Muscle of back (tissue), 11 donors: Measurements from ENCODE around the gene SLA2. TPM values are rescaled to one million over a fixed set of nuclear protein-coding genes. Genes with fewer than 3 reads are reported as not detected.
"Not testable (repeated sequence)": the region's sequence is repeated elsewhere in the genome, so short reads cannot be mapped to it uniquely, and the experiment has no call there.

ENCODE experiments used
- DNase-seq, 3 donors: peaks; one replicate each; pipeline versions ENCODE4 v3.0.0 to v3.0.0-alpha.2; 2013
- polyA plus RNA-seq, 10 donors: library from polyadenylated mRNA; unstranded; fragments of 120-200 nt; gene quantifications; one replicate each; pipeline ENCODE4 v1.2.1, GENCODE V29; 2013; ENCODE audit not compliant: insufficient read length in 10 of 10

SLA2 gene
- polyA plus RNA-seq, 10 donors = 0.18 to 1.2 (median 0.31) TPM

DNA sequence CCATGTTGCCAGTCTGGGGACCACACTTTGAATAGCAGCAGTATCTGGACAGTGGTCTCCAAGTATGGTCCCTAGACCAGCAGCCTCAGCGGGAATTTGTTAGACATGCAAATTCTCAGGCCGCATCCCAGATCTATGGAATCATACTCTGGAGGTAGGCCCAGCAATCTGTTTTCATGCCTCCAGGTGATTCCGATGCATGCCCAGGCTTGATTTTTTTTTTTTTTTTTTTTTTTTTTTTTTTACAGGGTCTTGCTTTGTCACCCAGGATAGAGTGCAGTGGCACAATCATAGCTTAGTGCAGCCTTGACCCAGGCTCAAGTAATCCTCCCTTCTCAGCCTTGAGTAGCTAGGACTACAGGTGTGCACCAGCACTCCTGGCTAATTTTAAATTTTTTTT is 682 bp upstream of the SLA2 start:
- DNase-seq = no peak

DNA sequence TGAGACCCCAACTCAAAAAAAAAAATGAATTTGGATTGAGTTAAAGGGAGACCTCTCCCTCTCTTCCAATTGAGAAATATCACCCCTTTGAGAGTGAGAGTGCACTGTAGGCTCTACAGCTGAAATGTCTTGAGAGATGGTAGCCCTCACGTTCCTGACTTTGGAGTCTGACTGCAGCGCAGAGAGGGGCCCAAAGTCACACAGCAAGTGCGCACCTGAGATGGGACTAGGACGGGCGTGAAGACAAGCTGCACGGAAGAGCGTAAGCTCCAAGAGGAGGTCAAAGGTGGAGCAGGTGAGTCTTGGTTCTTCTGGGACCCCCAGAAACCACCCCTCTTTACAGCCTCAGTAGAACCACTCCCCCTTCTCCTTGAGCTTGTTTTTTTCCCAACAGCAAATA is 643 bp downstream of the SLA2 start:
- no peak for DNase-seq

GRCh38 chr20:36644706-36645095 is 1.3 kb downstream of the SLA2 start:
- no peak for DNase-seq

GRCh38 chr20:36644032-36644705 is 1.8 kb downstream of the SLA2 start:
- no peak for DNase-seq

DNA sequence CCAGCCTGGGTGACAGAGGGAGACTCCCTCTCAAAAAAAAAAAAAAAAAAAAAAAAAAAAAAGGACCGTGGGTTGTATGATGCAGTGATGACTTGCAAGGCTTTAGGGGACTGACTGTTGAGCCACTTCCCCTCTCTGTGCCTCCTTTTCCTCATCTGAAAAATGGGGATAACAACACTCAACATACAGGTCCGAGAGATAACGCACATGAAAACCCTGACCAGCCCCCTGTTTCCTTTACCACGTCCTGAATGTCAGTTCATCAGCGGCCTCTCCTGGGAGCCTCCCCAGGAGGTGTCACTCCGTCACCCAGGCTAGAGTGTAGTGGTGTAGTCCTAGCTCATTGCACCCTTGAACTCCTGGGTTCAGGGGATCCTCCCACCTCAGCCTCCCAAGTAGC is 3.9 kb downstream of the SLA2 start:
- no peak for DNase-seq

DNA sequence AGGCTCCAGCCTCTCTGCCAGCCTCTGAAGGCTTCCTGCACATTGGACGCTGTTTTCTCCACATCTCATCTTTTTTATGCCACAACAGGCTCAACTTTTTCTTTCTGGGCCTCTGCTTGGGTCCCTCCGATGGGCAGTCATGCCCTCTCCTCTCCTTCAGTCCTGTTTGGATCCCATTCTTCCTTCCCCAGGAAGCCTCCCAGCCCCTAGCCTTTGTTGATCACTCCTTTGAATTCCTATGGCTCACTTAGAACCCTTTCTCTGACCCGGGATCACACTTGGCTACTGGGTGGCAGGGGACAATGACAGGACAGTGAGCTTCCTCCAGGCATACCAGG is 4.5 kb downstream of the SLA2 start:
- no peak for DNase-seq

DNA sequence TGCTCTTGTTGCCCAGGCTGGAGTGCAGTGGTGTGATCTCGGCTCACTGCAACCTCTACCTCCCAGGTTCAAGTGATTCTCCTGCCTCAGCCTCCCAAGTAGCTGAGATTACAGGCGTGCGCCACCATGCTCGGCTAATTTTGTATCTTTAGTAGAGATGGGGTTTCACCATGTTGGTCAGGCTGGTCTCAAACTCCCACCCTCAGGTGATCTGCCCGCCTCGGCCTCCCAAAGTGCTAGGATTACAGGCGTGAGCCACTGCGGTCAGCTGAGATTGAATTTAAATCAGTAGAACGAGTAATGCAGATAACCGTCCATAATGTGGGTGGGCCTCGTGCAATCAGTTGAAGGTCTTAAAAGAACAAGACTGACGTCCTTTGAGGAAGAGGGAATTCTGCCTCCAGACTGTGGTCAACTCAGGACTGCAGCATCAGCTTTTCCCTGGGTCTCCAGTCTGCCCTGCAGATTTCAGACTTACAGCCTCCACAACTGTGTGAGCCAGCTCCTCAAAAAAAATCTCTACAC is 7.1 kb downstream of the SLA2 start:
- not testable (repeated sequence) for DNase-seq

- no peak for DNase-seq
Measured at GRCh38 chr20:36634342-36634741, 11.7 kb downstream of the SLA2 start.

DNA sequence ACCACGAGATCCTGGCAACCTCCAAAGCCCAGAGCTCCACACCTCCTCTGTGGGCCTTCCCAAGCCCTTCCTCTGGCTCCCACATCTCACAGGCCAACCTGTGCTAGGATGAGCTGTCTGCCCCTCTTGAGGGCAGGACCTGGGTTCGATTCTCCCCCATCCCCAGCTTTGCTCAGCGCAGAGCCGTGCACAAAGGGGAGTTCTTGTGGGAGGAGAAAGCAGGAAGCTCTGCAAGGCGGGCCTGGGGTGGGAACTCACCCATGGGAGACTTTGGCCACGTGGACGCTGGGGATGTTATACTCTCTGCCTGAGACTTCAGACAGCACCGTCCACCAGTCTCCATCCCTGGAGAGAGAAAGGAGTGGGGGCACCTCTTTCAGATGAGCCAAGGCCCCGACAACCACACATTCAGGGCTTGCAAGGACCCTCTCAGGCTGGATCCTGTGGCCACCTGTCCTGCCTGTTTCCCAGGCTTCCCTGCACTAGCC is 12.7 kb downstream of the SLA2 start:
- no peak for DNase-seq

DNA sequence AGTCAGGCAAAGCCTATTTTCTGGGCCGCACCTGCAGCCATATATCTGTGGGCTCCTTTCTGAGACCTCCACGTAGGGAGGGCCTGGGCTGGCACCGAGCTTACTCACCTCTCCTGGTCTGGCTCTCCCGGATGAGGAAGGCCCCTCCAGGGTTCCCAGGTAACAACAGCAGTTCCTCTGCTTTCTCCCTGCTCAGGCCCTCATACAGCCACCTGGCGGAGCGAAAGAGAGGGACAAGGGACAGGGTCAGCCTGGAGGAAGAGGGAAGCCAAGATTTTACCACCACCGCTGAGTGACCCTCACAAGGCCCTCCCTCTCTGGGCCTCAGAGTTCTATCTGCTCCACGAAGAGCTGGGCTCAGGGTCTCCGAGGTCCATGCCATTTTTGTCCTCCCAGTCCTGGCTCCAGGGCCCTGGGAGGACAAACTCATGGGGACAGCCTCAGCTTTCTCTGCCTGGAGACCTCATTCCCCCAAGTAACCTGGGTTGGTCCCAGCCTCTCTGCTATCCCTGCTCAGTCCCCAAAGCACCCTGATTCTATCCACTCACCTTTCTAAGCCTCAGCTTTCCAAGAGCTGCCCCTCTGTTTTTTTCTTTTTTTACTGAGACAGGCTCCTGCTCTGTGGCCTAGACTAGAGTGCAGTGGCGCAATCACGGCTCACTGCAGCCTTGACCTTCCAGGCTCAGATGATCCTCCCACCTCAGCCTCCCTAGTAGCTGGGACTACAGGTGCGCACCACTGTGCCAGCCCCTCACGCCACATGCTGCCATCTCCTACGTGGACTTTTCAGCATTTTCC is 13.3 kb downstream of the SLA2 start:
- DNase-seq = no peak

- DNase-seq = no peak
Measured at GRCh38 chr20:36632147-36632486, 13.9 kb downstream of the SLA2 start.

GRCh38 chr20:36631646-36632045 is 14.3 kb downstream of the SLA2 start:
- DNase-seq = no peak

GRCh38 chr20:36629719-36630681 is 16.0 kb downstream of the SLA2 start:
- peak in 1 of 3 donors; percentile 14 for DNase-seq

- no peak for DNase-seq
Measured at GRCh38 chr20:36628076-36628475, 17.9 kb downstream of the SLA2 start.

- no peak for DNase-seq
Measured at GRCh38 chr20:36624944-36625324, 21.1 kb downstream of the SLA2 start.

- no peak for DNase-seq
Measured at GRCh38 chr20:36624068-36624943, 21.7 kb downstream of the SLA2 start.

DNA sequence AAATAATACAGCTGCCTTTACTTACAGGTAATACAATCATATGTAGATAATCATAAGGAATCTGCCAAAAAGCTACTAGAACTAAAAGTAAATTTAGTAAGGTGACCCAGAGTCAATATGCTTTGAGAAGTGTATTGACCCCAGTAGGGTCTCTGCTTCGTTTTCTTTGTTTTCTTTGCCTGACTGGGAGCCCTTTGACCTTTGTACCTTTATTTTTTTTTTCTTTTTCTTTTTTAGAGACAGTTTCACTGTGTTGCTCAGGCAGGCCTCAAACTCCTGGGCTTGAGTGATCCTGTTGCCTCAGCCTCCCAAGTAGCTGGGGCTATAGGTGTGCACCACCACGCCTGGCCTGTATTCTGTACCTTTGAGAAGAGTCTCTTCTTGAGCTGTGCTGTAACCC is 22.6 kb downstream of the SLA2 start:
- no peak for DNase-seq

DNA sequence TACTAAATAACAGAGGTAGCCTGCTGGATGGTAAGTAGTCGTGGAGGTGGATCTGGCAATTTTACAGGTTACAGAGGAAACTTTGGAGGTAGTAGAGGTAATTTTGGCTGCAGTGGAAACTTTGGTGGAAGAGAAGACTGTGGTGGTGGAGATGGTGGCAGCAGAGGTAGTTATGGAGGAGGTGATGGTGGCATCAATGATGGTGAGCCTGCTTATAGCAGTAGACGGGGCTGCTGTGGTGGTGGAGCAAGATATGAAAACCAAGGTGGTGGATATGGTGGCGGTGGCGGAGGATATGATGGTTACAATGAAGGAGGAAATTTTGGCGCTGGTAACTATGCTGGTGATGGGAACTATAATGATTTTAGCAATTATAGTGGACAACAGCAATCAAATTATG is 25.1 kb downstream of the SLA2 start:
- DNase-seq = no peak

DNA sequence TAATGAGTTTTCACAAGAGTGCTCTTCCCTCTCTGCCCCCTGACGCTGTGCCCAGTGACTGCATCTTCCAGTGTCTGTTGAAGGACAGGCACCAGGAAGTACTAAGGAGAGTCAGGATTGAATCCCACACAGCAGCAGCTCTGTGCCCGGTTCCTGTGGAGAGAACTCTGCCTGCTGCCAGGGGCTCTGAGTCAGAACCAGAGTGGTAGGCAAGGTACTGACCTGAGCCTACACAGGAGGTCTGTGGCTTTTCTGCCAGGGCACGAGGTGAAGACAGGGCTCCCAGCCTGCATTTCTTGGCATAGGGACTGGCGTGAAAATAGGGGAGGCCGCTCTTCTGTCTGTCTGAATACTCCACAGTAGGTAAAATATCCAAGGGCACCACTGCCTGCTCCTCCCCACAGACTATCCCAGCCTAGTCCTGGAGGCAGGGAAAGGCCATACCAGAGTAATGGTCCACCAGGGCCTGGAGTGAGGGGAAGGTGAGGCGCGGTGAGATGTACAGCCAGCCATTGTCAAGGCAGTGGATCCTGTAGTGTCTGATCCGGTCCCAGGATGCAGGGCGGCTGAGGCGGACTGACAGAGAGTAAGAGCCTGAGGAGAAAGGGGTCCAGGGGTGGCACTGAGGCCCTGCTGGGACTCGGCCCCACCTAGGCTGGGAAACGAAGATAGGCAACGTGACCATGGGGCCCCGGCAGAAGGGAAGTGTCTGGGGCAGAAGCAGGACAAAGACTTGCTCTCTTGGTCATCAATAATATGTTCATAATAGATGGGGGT is 31.0 kb downstream of the SLA2 start:
- no peak for DNase-seq

- DNase-seq = no peak
Measured at GRCh38 chr20:36613974-36614373, 32.0 kb downstream of the SLA2 start.
